Vagina (tissue), 2 donors: Measurements from ENCODE around the gene RAD51AP2. TPM values are rescaled to one million over a fixed set of nuclear protein-coding genes. Genes with fewer than 3 reads are reported as not detected.

ENCODE experiments used
- DNase-seq, 2 donors: peaks; one replicate each; pipeline ENCODE4 v3.0.0-alpha.2; 2017; ENCODE audit errors: extremely low spot score in 2 of 2
- H3K27ac ChIP-seq: fragments of 200-600 bp; sonication (generic); one replicate; pipeline ENCODE4 v1.5.1; 2019
- H3K27me3 ChIP-seq: fragments of 200-600 bp; sonication (generic); one replicate; pipeline ENCODE4 v1.5.1; 2019
- H3K36me3 ChIP-seq, 2 donors: fragments of 200-600 bp; sonication (generic); one replicate each; pipeline ENCODE4 v1.5.1; 2017 to 2019
- H3K4me1 ChIP-seq: fragments of 200-600 bp; sonication (generic); one replicate; pipeline ENCODE4 v1.5.1; 2019
- H3K4me3 ChIP-seq, 2 donors: fragments of 200-600 bp; sonication (generic); 1 replicate in 1 of 2; 2 replicates in 1 of 2; pipeline ENCODE4 v1.5.1; 2016 to 2019
- H3K9me3 ChIP-seq: fragments of 200-600 bp; sonication (generic); one replicate; pipeline ENCODE4 v1.5.1; 2019
- POLR2A ChIP-seq, 2 donors: fragments of 450-650 bp; IDR thresholded peaks; one replicate each; pipeline ENCODE4 v1.6.1; 2017; ENCODE audit warnings: antibody characterized with exemption in 2 of 2, mild to moderate bottlenecking in 2 of 2, moderate library complexity in 2 of 2
- POLR2AphosphoS5 ChIP-seq, 2 donors: sonication (generic); formaldehyde crosslinking; IDR thresholded peaks; one replicate each; pipeline ENCODE4 v1.9.0; 2017; ENCODE audit warnings: antibody characterized with exemption in 2 of 2, mild to moderate bottlenecking in 2 of 2, low read depth in 1 of 2; ENCODE audit not compliant: insufficient read depth in 1 of 2
- intact Hi-C: fragments of 100-400 bp; cut with DNase I; formaldehyde crosslinking; loops from one replicate; pipeline ENCODE4 v1.15.1; 2023
- total RNA-seq: library from RNA; depleted of rRNA; stranded (reverse); fragments of >200 nt; gene quantifications from one replicate; pipeline ENCODE4 v1.2.3, GENCODE V29; 2016
- TF ChIP-seq, protein P1 (sequence below), 3 experiments: fragments of 450-650 bp in 2 of 3; fragments of 200-600 bp in 1 of 3; sonication (generic) in 1 of 3; IDR thresholded peaks; one replicate each; pipeline ENCODE4 v1.5.1; 2017 to 2019; ENCODE audit warnings: antibody characterized with exemption in 3 of 3, mild to moderate bottlenecking in 2 of 3, moderate library complexity in 2 of 3

RAD51AP2 gene
- total RNA-seq, 1 donor from 2014 or later: 0.25 TPM

DNA sequence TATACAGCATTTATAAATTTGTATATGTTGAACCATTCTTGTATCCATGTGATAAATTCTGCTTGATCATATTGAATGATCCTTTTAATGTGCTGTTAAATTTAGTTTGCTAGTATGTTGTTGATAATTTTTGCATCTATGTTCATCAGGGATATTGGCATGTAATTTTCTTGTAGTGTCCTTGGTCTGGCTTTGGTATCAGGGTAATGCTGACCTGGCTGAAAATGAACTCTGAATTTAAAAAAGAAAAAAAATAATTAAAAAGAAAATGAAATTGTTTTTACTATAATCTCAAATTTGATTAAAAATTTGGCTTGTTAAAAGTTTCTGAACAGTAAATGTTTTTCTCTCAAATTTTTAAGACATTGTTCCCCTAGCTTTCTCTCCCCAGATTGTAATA is 46.3 kb downstream of the RAD51AP2 start:
- DNase-seq: no peak
- no peak overlapping the region for H3K27ac ChIP-seq
- TF ChIP-seq, protein P1, sequence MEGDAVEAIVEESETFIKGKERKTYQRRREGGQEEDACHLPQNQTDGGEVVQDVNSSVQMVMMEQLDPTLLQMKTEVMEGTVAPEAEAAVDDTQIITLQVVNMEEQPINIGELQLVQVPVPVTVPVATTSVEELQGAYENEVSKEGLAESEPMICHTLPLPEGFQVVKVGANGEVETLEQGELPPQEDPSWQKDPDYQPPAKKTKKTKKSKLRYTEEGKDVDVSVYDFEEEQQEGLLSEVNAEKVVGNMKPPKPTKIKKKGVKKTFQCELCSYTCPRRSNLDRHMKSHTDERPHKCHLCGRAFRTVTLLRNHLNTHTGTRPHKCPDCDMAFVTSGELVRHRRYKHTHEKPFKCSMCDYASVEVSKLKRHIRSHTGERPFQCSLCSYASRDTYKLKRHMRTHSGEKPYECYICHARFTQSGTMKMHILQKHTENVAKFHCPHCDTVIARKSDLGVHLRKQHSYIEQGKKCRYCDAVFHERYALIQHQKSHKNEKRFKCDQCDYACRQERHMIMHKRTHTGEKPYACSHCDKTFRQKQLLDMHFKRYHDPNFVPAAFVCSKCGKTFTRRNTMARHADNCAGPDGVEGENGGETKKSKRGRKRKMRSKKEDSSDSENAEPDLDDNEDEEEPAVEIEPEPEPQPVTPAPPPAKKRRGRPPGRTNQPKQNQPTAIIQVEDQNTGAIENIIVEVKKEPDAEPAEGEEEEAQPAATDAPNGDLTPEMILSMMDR (IDR thresholded peaks at IDR 0.05): no peak
- TF ChIP-seq POLR2A (IDR thresholded peaks at IDR 0.05): no peak
- no peak for TF ChIP-seq POLR2AphosphoS5 (IDR thresholded peaks at IDR 0.05; ENCODE audit: insufficient read depth in 1 of 2, low read depth in 1 of 2)
- intact Hi-C loops: no loop called here
- no peaks in the 10 kb centered on the region for H3K9me3 ChIP-seq
- no peaks in the 10 kb centered on the region for H3K27me3 ChIP-seq
- H3K36me3 ChIP-seq: no peaks in the 10 kb centered on the region
- no peak overlapping the region for H3K4me3 ChIP-seq
- H3K4me1 ChIP-seq: peaks cover 5% of the 10 kb centered on the region

DNA sequence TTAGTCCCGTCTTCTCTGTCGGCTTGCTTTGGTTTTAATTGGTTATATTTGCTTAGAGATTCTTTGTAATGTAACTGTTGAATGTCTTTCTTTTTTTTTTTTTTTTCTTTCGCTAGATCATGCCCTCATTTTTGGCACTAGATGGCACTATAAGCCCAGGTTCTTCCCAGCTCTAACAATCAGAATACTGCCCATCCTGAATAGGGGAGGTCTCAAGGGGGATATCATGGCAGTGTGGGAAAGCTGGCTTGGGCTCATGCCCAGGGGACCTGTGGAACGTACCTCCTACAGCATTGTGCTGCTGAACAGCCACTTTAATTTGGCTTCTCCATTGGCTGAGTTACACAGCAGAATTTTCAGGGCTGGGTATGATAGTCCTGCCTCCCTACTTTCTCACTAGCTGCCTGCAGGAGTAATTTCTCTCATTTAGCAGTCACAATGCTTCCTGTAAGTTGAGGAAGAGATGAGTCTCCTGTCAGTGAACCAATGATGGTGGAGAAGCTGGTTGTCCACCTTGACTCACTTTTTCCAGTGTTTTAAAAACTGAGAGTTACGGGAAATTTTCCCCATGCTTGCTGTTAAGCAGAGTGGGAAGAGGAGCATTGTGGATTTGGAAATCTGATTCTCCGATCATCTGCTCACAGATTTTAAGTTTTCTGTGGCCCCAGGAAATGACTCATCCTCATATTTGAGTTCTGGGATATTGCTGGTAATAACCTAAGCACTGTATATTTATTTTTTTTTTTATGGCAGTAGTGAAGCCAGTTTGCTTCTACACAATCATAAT is 47.2 kb downstream of the RAD51AP2 start:
- no peak overlapping the region for H3K4me3 ChIP-seq
- no peaks in the 10 kb centered on the region for H3K27me3 ChIP-seq
- no peaks in the 10 kb centered on the region for H3K9me3 ChIP-seq
- no peak for DNase-seq
- no peak overlapping the region for H3K27ac ChIP-seq
- no peaks in the 10 kb centered on the region for H3K36me3 ChIP-seq
- intact Hi-C loops: no loop called here
- peaks cover 4% of the 10 kb centered on the region for H3K4me1 ChIP-seq
- TF ChIP-seq, protein P1 (IDR thresholded peaks at IDR 0.05): no peak
- no peak for TF ChIP-seq POLR2A (IDR thresholded peaks at IDR 0.05)
- no peak for TF ChIP-seq POLR2AphosphoS5 (IDR thresholded peaks at IDR 0.05; ENCODE audit: insufficient read depth in 1 of 2, low read depth in 1 of 2)

DNA sequence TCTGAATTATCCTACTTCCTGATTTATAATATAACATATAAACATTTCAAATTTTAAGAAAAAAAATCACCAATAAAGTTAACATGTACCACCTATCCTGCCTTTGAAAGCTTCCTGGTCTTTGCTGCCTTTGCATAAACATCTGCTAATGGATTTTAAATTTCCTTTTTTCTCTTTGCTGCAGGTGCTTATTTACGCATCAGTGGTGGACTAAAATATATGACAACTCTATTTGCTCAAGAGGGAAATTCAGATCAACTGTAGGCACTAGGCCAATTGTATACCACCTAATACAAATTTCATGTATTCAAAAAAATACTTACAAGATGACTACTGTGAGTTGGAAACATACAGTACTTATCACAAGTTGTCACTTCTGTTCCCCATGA is 57.2 kb downstream of the RAD51AP2 start:
- Histone ChIP-seq H3K27me3 (no peaks in the 10 kb centered on the region), H3K27ac (no peak overlapping the region), H3K4me1 (no peaks in the 10 kb centered on the region), H3K4me3 (no peak overlapping the region), H3K36me3 (no peaks in the 10 kb centered on the region), H3K9me3 (no peaks in the 10 kb centered on the region)
- TF ChIP-seq, protein P1 (IDR thresholded peaks at IDR 0.05): no peak
- no peak for TF ChIP-seq POLR2AphosphoS5 (IDR thresholded peaks at IDR 0.05; ENCODE audit: insufficient read depth in 1 of 2, low read depth in 1 of 2)
- no peak for TF ChIP-seq POLR2A (IDR thresholded peaks at IDR 0.05)
- no peak for DNase-seq
- intact Hi-C loops: no loop called here

Other genes with a start within 250 kb of the RAD51AP2 start
- gene VSNL1, start 22.3 kb upstream of the RAD51AP2 start, total RNA-seq: 19.2 TPM
- 33.6 TPM for gene SMC6, start 235.4 kb upstream of the RAD51AP2 start, total RNA-seq
- 9.6 TPM for gene GEN1, start 235.7 kb upstream of the RAD51AP2 start, total RNA-seq